Neural progenitor cell (in vitro differentiated cells): Measurements from ENCODE around the gene MPND.

Experiments used
- CTCF ChIP-seq: fragments of 200-600 bp; sonication (generic); IDR thresholded peaks from 2 replicates; pipeline ENCODE4 v1.5.1; 2017; ENCODE audit warnings: antibody characterized with exemption, mild to moderate bottlenecking
- EZH2 ChIP-seq: fragments of 200-600 bp; sonication (generic); IDR thresholded peaks from 2 replicates; pipeline ENCODE4 v1.6.1; 2017; ENCODE audit warnings: antibody characterized with exemption, mild to moderate bottlenecking, moderate library complexity

GRCh38 chr19:4362831-4363545 is 19.6 kb downstream of the MPND start:
- TF ChIP-seq CTCF (peak; percentile 32), EZH2 (no peak)
